ENCODE results near the gene LRRN4CL. TPM values are rescaled to one million over a fixed set of nuclear protein-coding genes. Genes with fewer than 3 reads are reported as not detected.

LRRN4CL gene
- total and polyA plus RNA-seq, 9 of the 15 experiments (the other 6 are each of a cell fraction or from before 2014, with no cell fraction given) = 0.03 to 0.11 (median 0.05) TPM; not detected in 4

DNA sequence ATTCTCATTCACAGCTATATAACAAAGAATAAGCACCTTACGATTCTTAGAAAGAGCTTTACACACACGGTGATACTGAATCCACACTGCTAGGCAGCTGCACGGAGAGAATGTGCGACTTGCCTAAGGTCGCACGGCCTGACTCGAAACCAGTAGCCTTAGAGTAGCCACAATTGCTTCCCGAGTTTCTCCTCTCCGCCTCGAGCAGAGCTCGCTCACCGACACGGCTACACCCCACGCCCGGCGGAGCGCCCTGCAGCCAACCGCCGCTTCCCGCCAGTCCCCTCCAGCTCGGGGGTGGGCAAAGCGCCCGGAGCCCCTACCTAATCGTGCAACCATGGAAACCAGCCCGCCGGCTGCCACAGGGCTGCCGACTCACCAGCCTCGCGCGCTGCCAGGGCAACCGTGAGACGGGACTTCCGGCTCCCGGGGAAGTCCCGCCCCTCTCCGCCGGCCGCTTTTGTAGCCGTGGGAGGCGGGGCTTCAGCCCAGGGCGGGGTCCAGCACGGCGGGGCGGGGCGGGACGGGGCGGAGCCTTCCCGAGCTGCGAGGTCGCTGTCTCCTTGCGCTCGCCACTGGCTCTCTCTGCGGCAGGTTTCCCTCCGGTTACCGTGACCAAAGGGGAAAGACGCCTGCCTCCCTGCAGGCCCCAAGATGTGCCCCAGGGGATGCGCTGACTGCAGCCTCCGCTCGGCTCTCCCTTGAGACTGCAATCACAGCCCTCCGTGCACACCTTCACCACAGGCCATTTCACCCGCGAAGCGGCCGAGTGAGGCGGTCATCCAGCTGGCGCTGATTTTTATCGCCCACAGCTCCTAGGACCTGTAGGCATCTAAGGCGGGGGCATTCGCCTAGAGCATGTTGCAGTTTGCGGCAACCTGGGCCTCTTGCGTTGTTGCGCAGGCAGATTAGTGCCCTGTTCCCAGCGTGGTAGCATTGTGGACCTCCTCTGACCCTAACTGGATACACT, 16.8 kb upstream of the LRRN4CL start (continued):
- TF ChIP-seq, protein P1, sequence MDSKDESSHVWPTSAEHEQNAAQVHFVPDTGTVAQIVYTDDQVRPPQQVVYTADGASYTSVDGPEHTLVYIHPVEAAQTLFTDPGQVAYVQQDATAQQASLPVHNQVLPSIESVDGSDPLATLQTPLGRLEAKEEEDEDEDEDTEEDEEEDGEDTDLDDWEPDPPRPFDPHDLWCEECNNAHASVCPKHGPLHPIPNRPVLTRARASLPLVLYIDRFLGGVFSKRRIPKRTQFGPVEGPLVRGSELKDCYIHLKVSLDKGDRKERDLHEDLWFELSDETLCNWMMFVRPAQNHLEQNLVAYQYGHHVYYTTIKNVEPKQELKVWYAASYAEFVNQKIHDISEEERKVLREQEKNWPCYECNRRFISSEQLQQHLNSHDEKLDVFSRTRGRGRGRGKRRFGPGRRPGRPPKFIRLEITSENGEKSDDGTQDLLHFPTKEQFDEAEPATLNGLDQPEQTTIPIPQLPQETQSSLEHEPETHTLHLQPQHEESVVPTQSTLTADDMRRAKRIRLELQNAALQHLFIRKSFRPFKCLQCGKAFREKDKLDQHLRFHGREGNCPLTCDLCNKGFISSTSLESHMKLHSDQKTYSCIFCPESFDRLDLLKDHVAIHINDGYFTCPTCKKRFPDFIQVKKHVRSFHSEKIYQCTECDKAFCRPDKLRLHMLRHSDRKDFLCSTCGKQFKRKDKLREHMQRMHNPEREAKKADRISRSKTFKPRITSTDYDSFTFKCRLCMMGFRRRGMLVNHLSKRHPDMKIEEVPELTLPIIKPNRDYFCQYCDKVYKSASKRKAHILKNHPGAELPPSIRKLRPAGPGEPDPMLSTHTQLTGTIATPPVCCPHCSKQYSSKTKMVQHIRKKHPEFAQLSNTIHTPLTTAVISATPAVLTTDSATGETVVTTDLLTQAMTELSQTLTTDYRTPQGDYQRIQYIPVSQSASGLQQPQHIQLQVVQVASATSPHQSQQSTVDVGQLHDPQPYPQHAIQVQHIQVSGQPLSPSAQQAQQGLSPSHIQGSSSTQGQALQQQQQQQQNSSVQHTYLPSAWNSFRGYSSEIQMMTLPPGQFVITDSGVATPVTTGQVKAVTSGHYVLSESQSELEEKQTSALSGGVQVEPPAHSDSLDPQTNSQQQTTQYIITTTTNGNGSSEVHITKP (IDR thresholded peaks at IDR 0.05; ENCODE audit: partially characterized antibody) = peak; percentile 13
- TF ChIP-seq ZNF165 (CRISPR knock-in tag; IDR thresholded peaks at IDR 0.05; ENCODE audit: borderline replicate concordance) = 0 out of 2 replicates have a peak, but pooled peaks have one; percentile 55
- TF ChIP-seq ZNF354B (CRISPR knock-in tag; IDR thresholded peaks at IDR 0.05) = no peak
- no peak for TF ChIP-seq TCF7 (IDR thresholded peaks at IDR 0.05; ENCODE audit: borderline replicate concordance)
- no peak for TF ChIP-seq OTX1 (CRISPR knock-in tag; IDR thresholded peaks at IDR 0.05)
- TF ChIP-seq ATF7 (IDR thresholded peaks at IDR 0.05) = 0 out of 2 replicates have a peak, but pooled peaks have one; percentile 8
- TF ChIP-seq ZNF197 (CRISPR knock-in tag; IDR thresholded peaks at IDR 0.05; ENCODE audit: low read depth) = no peak
- TF ChIP-seq ZNF449 (CRISPR knock-in tag; IDR thresholded peaks at IDR 0.05) = no peak
- TF ChIP-seq, protein P2, sequence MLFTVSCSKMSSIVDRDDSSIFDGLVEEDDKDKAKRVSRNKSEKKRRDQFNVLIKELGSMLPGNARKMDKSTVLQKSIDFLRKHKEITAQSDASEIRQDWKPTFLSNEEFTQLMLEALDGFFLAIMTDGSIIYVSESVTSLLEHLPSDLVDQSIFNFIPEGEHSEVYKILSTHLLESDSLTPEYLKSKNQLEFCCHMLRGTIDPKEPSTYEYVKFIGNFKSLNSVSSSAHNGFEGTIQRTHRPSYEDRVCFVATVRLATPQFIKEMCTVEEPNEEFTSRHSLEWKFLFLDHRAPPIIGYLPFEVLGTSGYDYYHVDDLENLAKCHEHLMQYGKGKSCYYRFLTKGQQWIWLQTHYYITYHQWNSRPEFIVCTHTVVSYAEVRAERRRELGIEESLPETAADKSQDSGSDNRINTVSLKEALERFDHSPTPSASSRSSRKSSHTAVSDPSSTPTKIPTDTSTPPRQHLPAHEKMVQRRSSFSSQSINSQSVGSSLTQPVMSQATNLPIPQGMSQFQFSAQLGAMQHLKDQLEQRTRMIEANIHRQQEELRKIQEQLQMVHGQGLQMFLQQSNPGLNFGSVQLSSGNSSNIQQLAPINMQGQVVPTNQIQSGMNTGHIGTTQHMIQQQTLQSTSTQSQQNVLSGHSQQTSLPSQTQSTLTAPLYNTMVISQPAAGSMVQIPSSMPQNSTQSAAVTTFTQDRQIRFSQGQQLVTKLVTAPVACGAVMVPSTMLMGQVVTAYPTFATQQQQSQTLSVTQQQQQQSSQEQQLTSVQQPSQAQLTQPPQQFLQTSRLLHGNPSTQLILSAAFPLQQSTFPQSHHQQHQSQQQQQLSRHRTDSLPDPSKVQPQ (CRISPR knock-in tag; IDR thresholded peaks at IDR 0.05; ENCODE audit: borderline replicate concordance) = no peak
- peak; percentile 90; the same call in 1 of the 2 replicates for TF ChIP-seq ZNF830 (CRISPR knock-in tag; IDR thresholded peaks at IDR 0.05)
- no peak for TF ChIP-seq MLLT1 (IDR thresholded peaks at IDR 0.05)

Data from K562 (cell line).